A673 (cell line): Measurements from ENCODE around the gene UQCRC1. TPM values are rescaled to one million over a fixed set of nuclear protein-coding genes. Genes with fewer than 3 reads are reported as not detected.

ENCODE experiments used
- BruUV-seq: library from RNA; stranded (reverse); fragments of 400-500 nt; replicated peaks from 2 replicates; lab custom pipeline; 2021; lab: Mats Ljungman, UMichigan
- CTCF ChIA-PET: fragments of 300-600 bp; sonication (Branson Sonifier 250); formaldehyde crosslinking; loops from one replicate; lab custom pipeline; 2022; ENCODE audit warnings: antibody characterized with exemption; lab: Charles Lee
- POLR2A ChIA-PET: fragments of 300-600 bp; sonication (Branson Sonifier 250); formaldehyde crosslinking; loops from one replicate; lab custom pipeline; 2022; ENCODE audit warnings: antibody characterized with exemption; ENCODE audit not compliant: low non-redundant PET; lab: Charles Lee
- DNase-seq: peaks from one replicate; pipeline ENCODE4 v3.0.0-alpha.2; 2015; ENCODE audit warnings: low spot score
- H3K27ac ChIP-seq: fragments of 200-600 bp; sonication (generic); 2 replicates; pipeline ENCODE4 v1.5.1; 2016; ENCODE audit warnings: mixed run types, low read depth, mild to moderate bottlenecking, mixed read lengths, antibody characterized with exemption, low read length; ENCODE audit not compliant: poor library complexity, severe bottlenecking
- H3K27me3 ChIP-seq: fragments of 200-600 bp; sonication (generic); replicated peaks from 2 replicates; pipeline ENCODE4 v1.6.1; 2017; ENCODE audit warnings: mixed run types, low read depth, mild to moderate bottlenecking, mixed read lengths, antibody characterized with exemption, low read length; ENCODE audit not compliant: insufficient read depth, poor library complexity
- H3K36me3 ChIP-seq: fragments of 200-600 bp; sonication (generic); 2 replicates; pipeline ENCODE4 v1.6.1; 2016; ENCODE audit warnings: mixed run types, mild to moderate bottlenecking, mixed read lengths, antibody characterized with exemption, low read length; ENCODE audit not compliant: insufficient read depth, poor library complexity, severe bottlenecking
- H3K4me1 ChIP-seq: fragments of 200-600 bp; sonication (generic); 2 replicates; pipeline ENCODE4 v1.6.1; 2017; ENCODE audit warnings: mixed run types, mild to moderate bottlenecking, mixed read lengths, antibody characterized with exemption, low read length; ENCODE audit not compliant: insufficient read depth, poor library complexity, severe bottlenecking
- H3K4me3 ChIP-seq: fragments of 200-600 bp; sonication (generic); 2 replicates; pipeline ENCODE4 v1.5.1; 2016; ENCODE audit warnings: low read depth, mixed run types, mild to moderate bottlenecking, mixed read lengths, low read length; ENCODE audit not compliant: poor library complexity, severe bottlenecking
- H3K9me3 ChIP-seq: fragments of 200-600 bp; sonication (generic); 2 replicates; pipeline ENCODE4 v1.6.1; 2016; ENCODE audit warnings: mixed run types, low read depth, mild to moderate bottlenecking, mixed read lengths, antibody characterized with exemption, low read length; ENCODE audit not compliant: poor library complexity, severe bottlenecking
- EZH2 ChIP-seq: fragments of 200-600 bp; sonication (generic); IDR thresholded peaks from 2 replicates; pipeline ENCODE4 v1.6.1; 2017; ENCODE audit warnings: borderline replicate concordance, low read depth, mild to moderate bottlenecking, mixed read lengths, antibody characterized with exemption, low read length; ENCODE audit not compliant: poor library complexity, severe bottlenecking
- intact Hi-C: fragments of 100-400 bp; cut with micrococcal nuclease; formaldehyde crosslinking; loops from one replicate; pipeline ENCODE4 v1.10.0; 2022; ENCODE audit not compliant: unreplicated experiment
- total RNA-seq: library from RNA; stranded (reverse); gene quantifications from 2 replicates; pipeline ENCODE4 v1.2.3, GENCODE V29; 2021
- TF ChIP-seq, protein P1 (sequence below): fragments of 300-800, 200-600 bp; sonication (generic); conservative IDR thresholded peaks from 2 replicates; pipeline ENCODE4 v1.5.1; 2017; ENCODE audit warnings: low read depth, mild to moderate bottlenecking, antibody characterized with exemption, low read length, moderate library complexity, mixed read lengths

The UQCRC1 gene
- total RNA-seq, 1 experiment from 2014 or later, result 189 TPM

DNA sequence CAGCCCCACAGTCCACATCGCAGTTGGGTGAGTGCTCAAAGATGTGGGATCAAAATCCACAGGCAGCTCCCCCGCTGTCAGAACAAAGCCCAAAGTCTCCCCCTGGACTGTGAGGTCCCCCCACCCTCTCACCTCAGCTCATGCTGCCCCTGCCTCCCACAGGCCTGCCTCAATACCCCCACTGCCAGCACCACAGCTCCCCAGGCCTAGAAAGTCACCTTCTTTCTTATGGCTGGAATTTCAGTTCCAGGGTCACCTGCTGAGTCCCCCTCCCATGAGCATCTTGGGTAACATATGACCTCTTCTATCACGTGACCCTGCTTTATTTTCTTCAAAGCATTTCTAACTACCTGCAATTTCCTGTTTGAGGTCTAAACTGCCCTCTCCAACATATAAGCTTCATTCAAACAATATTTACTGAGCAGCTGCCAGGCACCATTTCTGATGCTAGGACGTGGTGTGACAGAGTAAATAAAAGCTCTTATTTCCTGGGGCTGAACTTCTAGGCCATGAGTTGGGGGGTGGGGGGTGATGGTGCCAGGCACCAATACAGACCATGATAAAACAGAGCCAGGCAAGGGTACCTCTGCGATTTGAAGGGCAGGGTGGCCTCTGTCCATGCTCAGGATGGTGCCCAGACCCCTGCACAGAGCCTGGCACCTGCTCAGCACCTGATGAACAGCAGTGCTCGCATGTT, 14.6 kb upstream of the UQCRC1 start:
- CTCF ChIA-PET, result interaction anchor here (0.5 kb wide), 1 partner anchor 10 kb away, joined by 3 read pairs; no protein-coding TSS in a partner anchor
- no peak for TF ChIP-seq EZH2
- TF ChIP-seq, protein P1, sequence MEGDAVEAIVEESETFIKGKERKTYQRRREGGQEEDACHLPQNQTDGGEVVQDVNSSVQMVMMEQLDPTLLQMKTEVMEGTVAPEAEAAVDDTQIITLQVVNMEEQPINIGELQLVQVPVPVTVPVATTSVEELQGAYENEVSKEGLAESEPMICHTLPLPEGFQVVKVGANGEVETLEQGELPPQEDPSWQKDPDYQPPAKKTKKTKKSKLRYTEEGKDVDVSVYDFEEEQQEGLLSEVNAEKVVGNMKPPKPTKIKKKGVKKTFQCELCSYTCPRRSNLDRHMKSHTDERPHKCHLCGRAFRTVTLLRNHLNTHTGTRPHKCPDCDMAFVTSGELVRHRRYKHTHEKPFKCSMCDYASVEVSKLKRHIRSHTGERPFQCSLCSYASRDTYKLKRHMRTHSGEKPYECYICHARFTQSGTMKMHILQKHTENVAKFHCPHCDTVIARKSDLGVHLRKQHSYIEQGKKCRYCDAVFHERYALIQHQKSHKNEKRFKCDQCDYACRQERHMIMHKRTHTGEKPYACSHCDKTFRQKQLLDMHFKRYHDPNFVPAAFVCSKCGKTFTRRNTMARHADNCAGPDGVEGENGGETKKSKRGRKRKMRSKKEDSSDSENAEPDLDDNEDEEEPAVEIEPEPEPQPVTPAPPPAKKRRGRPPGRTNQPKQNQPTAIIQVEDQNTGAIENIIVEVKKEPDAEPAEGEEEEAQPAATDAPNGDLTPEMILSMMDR, result no peak
- no peaks in the 10 kb centered on the region for H3K9me3 ChIP-seq
- H3K4me3 ChIP-seq, result no peak overlapping the region
- no TSS peak for BruUV-seq
- no peaks in the 10 kb centered on the region for H3K4me1 ChIP-seq
- DNase-seq, result no peak
- no peaks in the 10 kb centered on the region for H3K36me3 ChIP-seq
- POLR2A ChIA-PET, result no interaction called here
- H3K27me3 ChIP-seq, result no peaks in the 10 kb centered on the region
- H3K27ac ChIP-seq, result no peak overlapping the region
- intact Hi-C loops, result no loop called here

DNA sequence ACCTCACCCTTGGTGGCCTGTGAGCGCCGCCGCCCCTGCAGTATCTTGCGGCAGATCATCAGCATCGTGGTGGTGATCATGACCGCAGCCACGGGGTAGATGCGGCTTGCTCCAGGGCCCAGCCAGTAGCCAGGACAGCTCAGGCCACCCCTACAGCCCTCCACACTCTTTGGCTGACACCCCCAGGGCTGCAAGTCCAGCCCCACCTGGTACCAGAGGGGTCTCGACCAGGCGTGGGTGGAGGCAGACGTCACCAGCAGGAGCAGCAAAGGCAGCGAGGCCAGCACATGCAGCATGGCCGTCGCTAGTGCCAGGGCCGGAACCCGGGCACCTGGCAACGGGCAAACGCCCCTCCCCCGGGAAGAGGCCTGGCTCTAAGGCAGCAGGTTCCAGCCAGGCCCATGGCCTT, 12.0 kb upstream of the UQCRC1 start, which contains the start of gene TMEM89:
Gene TMEM89 (minus strand): TSS at position 309 of the 409 bp plus-strand sequence. CDS start 13 bp downstream, at position 296.
- Histone ChIP-seq H3K27me3 (no peaks in the 10 kb centered on the region), H3K36me3 (no peaks in the 10 kb centered on the region), H3K4me3 (no peak within 1 kb of the TSS), H3K4me1 (no peaks in the 10 kb centered on the region), H3K27ac (no peak within 1 kb of the TSS), H3K9me3 (no peaks in the 10 kb centered on the region)
- no TSS peak for BruUV-seq
- ChIA-PET CTCF (no interaction called here), POLR2A (no interaction called here)
- DNase-seq, result no peak
- intact Hi-C loops, result no loop called here
- TF ChIP-seq, protein P1, result no peak
- no peak for TF ChIP-seq EZH2

DNA sequence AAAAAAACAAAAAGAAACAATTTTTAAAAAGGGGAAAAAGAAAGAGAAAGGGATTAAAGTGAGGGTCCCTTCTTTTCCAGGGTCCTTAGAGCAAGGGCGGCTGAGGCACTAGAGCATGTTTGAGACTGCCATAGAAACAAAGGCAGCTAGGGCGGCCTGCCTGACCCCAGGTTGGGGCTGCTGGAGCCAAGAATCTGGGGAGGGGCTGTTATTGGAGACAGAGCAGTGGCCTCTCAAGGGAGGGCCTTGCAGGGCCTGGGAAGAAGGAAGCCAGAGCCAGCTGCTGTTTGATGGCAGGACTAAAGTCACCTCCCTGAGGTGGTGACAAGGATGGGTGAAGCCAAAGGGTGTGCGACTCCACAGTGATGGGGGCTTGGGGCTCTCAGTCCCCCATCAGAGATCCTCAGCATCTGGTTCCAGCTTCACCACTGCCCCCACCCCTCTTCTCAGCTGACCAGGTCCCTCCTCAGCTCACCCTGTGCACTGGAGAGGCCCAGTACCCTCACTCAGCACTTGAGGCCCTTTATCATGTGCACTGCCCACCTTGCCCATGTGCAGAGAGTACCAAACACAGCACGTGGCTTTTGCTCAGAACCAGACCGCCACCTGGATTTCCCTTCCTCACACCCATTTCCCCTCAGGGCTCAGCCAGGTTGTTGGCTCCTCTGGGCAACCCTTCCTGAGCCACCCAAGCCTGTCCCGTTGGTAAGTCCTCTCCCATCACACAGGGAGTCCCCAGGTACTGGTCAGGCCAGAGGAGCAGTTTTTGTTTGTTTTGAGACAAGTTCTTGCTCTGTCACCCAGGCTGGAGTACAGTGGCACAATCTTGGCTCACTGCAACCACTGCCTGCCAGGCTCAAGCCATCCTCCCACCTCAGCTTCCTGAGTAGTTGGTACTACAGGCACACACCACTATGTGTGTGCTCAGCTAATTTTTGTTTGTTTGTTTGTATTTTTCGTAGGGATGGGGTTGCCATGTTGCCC, 10.4 kb upstream of the UQCRC1 start:
- DNase-seq, result no peak
- POLR2A ChIA-PET, result no interaction called here
- TF ChIP-seq, protein P1, result no peak
- TF ChIP-seq EZH2, result no peak
- CTCF ChIA-PET, result no interaction called here
- Histone ChIP-seq H3K27ac (no peak overlapping the region), H3K4me1 (no peaks in the 10 kb centered on the region), H3K36me3 (no peaks in the 10 kb centered on the region), H3K9me3 (no peaks in the 10 kb centered on the region), H3K4me3 (no peak overlapping the region), H3K27me3 (no peaks in the 10 kb centered on the region)
- BruUV-seq, result no TSS peak
- intact Hi-C loops, result no loop called here
